ENCODE measurements around the gene VWA5B1. TPM values are rescaled to one million over a fixed set of nuclear protein-coding genes. Genes with fewer than 3 reads are reported as not detected.

Gene VWA5B1
- total and polyA plus RNA-seq, 2 donors (not counting 3 experiments of a cell fraction or from before 2014, with no cell fraction given), result not detected

DNA sequence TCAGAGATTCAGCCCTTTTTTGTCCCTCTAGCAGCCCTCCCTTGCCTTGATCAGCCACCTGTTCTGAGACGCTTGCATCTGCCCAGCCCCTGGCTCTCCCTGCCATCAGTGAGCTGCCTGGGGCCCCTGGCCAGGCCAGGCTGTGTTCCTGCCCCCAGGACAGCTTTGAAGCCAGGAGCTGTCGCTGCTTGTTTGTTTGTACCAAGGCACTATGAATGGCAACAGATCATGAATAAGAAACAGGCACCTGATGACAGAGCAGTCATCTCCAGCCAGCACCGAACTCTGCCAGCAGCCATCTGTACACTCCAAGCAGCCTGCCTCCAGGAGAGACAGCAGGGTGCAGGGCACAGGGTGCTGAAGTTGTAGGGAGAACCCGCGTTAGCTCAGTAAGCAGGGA, 8.1 kb upstream of the VWA5B1 start:
- no TSS peak for BruUV-seq (replicated peaks)
- POLR2A ChIA-PET, result no interaction called here
- Histone ChIP-seq H3K9me3 (replicated peaks; ENCODE audit: control insufficient read depth, insufficient read depth, low read length) (no peaks in the 10 kb centered on the region), H2AFZ (ENCODE audit: low read depth, low read length) (no peak overlapping the region), H3K4me2 (ENCODE audit: insufficient read depth, low read length) (no peak overlapping the region), H3K79me2 (ENCODE audit: control insufficient read depth, insufficient read depth, low read length) (no peaks in the 10 kb centered on the region), H4K20me1 (replicated peaks; ENCODE audit: control insufficient read depth, extremely low read depth, insufficient read depth, low read length) (no peaks in the 10 kb centered on the region), H3K27ac (ENCODE audit: insufficient read depth, low read depth, low read length) (no peak overlapping the region), H3K9ac (replicated peaks; ENCODE audit: extremely low read depth, insufficient read depth, low read length) (no peak overlapping the region), H3K4me1 (ENCODE audit: control insufficient read depth, extremely low read depth, insufficient read depth, low read length) (no peaks in the 10 kb centered on the region), H3K36me3 (ENCODE audit: control insufficient read depth in 2 of 2, extremely low read depth in 1 of 2, insufficient read depth in 2 of 2, low read length in 2 of 2) (no peaks in the 10 kb centered on the region), H3K4me3 (replicated peaks in 1 of 3; ENCODE audit: insufficient read depth in 1 of 3, low read depth in 1 of 3, low read length in 3 of 3) (no peak overlapping the region), H3K27me3 (ENCODE audit: control insufficient read depth in 2 of 2, insufficient read depth in 2 of 2, low read length in 2 of 2) (no peaks in the 10 kb centered on the region), H3K9me1 (replicated peaks; ENCODE audit: control insufficient read depth, extremely low read depth, insufficient read depth, low read length) (no peaks in the 10 kb centered on the region)
- dilution Hi-C loops (cut with MboI; ENCODE audit: extremely low pct_ligation_motif_present, low sequenced_read_pairs) (no loop called here), intact Hi-C loops (cut with micrococcal nuclease) (no loop called here)
- CTCF ChIA-PET, result interaction anchor here (1.0 to 1.1 kb wide), 2 partner anchors 14 to 87 kb away, joined by 3 read pairs; no protein-coding TSS in a partner anchor
- FAIRE-seq (no peak), DNase-seq (ENCODE audit: low read depth, low spot score) (no peak)
- no peak for TF ChIP-seq POLR2AphosphoS5 (IDR thresholded peaks at IDR 0.05; ENCODE audit: insufficient read depth, low read depth, low read length)
- TF ChIP-seq GATA2 (IDR thresholded peaks at IDR 0.05; ENCODE audit: insufficient read depth, insufficient read length, low read depth, low read length), result no peak
- TF ChIP-seq FOS (IDR thresholded peaks at IDR 0.05; ENCODE audit: borderline replicate concordance, insufficient read depth, low read length), result no peak
- TF ChIP-seq, protein P1, sequence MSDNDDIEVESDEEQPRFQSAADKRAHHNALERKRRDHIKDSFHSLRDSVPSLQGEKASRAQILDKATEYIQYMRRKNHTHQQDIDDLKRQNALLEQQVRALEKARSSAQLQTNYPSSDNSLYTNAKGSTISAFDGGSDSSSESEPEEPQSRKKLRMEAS (IDR thresholded peaks at IDR 0.05; ENCODE audit: insufficient read depth, insufficient read length), result no peak
- TF ChIP-seq EZH2 (IDR thresholded peaks at IDR 0.05; ENCODE audit: borderline replicate concordance, low read depth, low read length, severe bottlenecking), result no peak
- no peak for TF ChIP-seq JUN (IDR thresholded peaks at IDR 0.05; ENCODE audit: borderline replicate concordance, insufficient read depth, insufficient read length, low read depth)
- no peak for TF ChIP-seq POLR2A (IDR thresholded peaks at IDR 0.05; ENCODE audit: low read depth, low read length)
- no peak for TF ChIP-seq MYC (IDR thresholded peaks at IDR 0.05; ENCODE audit: low read depth, low read length)
- TF ChIP-seq, protein P2, sequence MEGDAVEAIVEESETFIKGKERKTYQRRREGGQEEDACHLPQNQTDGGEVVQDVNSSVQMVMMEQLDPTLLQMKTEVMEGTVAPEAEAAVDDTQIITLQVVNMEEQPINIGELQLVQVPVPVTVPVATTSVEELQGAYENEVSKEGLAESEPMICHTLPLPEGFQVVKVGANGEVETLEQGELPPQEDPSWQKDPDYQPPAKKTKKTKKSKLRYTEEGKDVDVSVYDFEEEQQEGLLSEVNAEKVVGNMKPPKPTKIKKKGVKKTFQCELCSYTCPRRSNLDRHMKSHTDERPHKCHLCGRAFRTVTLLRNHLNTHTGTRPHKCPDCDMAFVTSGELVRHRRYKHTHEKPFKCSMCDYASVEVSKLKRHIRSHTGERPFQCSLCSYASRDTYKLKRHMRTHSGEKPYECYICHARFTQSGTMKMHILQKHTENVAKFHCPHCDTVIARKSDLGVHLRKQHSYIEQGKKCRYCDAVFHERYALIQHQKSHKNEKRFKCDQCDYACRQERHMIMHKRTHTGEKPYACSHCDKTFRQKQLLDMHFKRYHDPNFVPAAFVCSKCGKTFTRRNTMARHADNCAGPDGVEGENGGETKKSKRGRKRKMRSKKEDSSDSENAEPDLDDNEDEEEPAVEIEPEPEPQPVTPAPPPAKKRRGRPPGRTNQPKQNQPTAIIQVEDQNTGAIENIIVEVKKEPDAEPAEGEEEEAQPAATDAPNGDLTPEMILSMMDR (IDR thresholded peaks at IDR 0.05; ENCODE audit: extremely low read depth in 1 of 2, insufficient read depth in 1 of 2, low read depth in 1 of 2, low read length in 2 of 2), result no peak
